Measurements from ENCODE around the gene DLG2. TPM values are rescaled to one million over a fixed set of nuclear protein-coding genes. Genes with fewer than 3 reads are reported as not detected.

DLG2 gene
- total and polyA plus RNA-seq, 2 of the 4 experiments (the other 2 are of a cell fraction), result 0.31 to 0.36 TPM

GRCh38 chr11:83666149-83666548 is 1961.0 kb downstream of the DLG2 start:
- H3K9me1 ChIP-seq (ENCODE audit: insufficient read depth, low read length), result no peaks in the 10 kb centered on the region
- no peaks in the 10 kb centered on the region for H3K9me3 ChIP-seq (ENCODE audit: control insufficient read depth, insufficient read depth, low read length)
- no peaks in the 10 kb centered on the region for H4K20me1 ChIP-seq (ENCODE audit: insufficient read depth, low read length)
- no peak overlapping the region for H3K56ac ChIP-seq (ENCODE audit: extremely low read depth, insufficient read depth, low read length)
- H3K4ac ChIP-seq (ENCODE audit: low read depth, low read length), result no peak overlapping the region
- no peak for ATAC-seq (ENCODE audit: low read depth)
- in situ Hi-C loops (cut with MboI; ENCODE audit: low sequenced_read_pairs) (no loop called here), intact Hi-C loops (cut with micrococcal nuclease) (no loop called here), dilution Hi-C loops (cut with HindIII; ENCODE audit: low sequenced_read_pairs, unreplicated experiment) (no loop called here)
- H3K4me2 ChIP-seq (ENCODE audit: low read depth, low read length), result no peak overlapping the region
- no peak overlapping the region for H4K91ac ChIP-seq (ENCODE audit: insufficient read depth, low read depth, low read length)
- H3K9ac ChIP-seq (ENCODE audit: low read depth, low read length), result no peak overlapping the region
- H3K18ac ChIP-seq (ENCODE audit: low read depth, low read length), result no peak overlapping the region
- TF ChIP-seq, protein P1, sequence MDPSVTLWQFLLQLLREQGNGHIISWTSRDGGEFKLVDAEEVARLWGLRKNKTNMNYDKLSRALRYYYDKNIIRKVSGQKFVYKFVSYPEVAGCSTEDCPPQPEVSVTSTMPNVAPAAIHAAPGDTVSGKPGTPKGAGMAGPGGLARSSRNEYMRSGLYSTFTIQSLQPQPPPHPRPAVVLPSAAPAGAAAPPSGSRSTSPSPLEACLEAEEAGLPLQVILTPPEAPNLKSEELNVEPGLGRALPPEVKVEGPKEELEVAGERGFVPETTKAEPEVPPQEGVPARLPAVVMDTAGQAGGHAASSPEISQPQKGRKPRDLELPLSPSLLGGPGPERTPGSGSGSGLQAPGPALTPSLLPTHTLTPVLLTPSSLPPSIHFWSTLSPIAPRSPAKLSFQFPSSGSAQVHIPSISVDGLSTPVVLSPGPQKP (IDR thresholded peaks at IDR 0.05; ENCODE audit: borderline replicate concordance, low read depth, low read length), result no peak
- TF ChIP-seq CHD1 (IDR thresholded peaks at IDR 0.05; ENCODE audit: low read depth, low read length), result no peak
- TF ChIP-seq RCOR1 (IDR thresholded peaks at IDR 0.05; ENCODE audit: insufficient replicate concordance, low read length), result no peak
- no peak for TF ChIP-seq POLR2A (IDR thresholded peaks at IDR 0.05; ENCODE audit: low read depth, low read length)
- TF ChIP-seq, protein P2, sequence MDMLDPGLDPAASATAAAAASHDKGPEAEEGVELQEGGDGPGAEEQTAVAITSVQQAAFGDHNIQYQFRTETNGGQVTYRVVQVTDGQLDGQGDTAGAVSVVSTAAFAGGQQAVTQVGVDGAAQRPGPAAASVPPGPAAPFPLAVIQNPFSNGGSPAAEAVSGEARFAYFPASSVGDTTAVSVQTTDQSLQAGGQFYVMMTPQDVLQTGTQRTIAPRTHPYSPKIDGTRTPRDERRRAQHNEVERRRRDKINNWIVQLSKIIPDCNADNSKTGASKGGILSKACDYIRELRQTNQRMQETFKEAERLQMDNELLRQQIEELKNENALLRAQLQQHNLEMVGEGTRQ (IDR thresholded peaks at IDR 0.05; ENCODE audit: low read depth, low read length), result no peak
- no peak for TF ChIP-seq CEBPB (IDR thresholded peaks at IDR 0.05; ENCODE audit: low read depth, low read length)
- TF ChIP-seq RAD21 (IDR thresholded peaks at IDR 0.05; ENCODE audit: low read length), result no peak
- no peak for TF ChIP-seq NFE2L2 (IDR thresholded peaks at IDR 0.05; ENCODE audit: low read depth, low read length)
- TF ChIP-seq MXI1 (IDR thresholded peaks at IDR 0.05; ENCODE audit: borderline replicate concordance, low read depth, low read length), result no peak
- TF ChIP-seq BHLHE40 (IDR thresholded peaks at IDR 0.05; ENCODE audit: low read depth, low read length), result no peak
- TF ChIP-seq MAZ (IDR thresholded peaks at IDR 0.05; ENCODE audit: borderline replicate concordance, low read depth, low read length), result no peak
- no peak for TF ChIP-seq CTCF (conservative IDR thresholded peaks at IDR 0.05; ENCODE audit: low read depth, low read length)
- TF ChIP-seq SMC3 (IDR thresholded peaks at IDR 0.05; ENCODE audit: low read depth, low read length), result no peak
- no peak for TF ChIP-seq RFX5 (IDR thresholded peaks at IDR 0.05; ENCODE audit: low read depth, low read length)
- no peak for TF ChIP-seq MAFK (IDR thresholded peaks at IDR 0.05; ENCODE audit: low read depth, low read length)
- TF ChIP-seq FOS (IDR thresholded peaks at IDR 0.05; ENCODE audit: low read depth, low read length), result no peak
- H3K36me3 ChIP-seq (ENCODE audit: control insufficient read depth, insufficient read depth, low read length), result no peaks in the 10 kb centered on the region
- no peak overlapping the region for H2AFZ ChIP-seq (replicated peaks; ENCODE audit: low read length, poor library complexity)
- H2BK120ac ChIP-seq (ENCODE audit: low read depth, low read length), result no peak overlapping the region
- no peak for DNase-seq
- no peak overlapping the region for H2AK5ac ChIP-seq (ENCODE audit: low read depth, low read length)
- H3K14ac ChIP-seq (replicated peaks; ENCODE audit: low read depth, low read length), result no peak overlapping the region
- no peak overlapping the region for H4K8ac ChIP-seq (ENCODE audit: low read depth in 2 of 2, low read length in 2 of 2)
- no CpG with 5 or more reads among the region's 4 CpGs for WGBS, 2 experiments (ENCODE audit: extremely low coverage in 2 of 2, insufficient read length in 1 of 2)
- H2AK9ac ChIP-seq (replicated peaks; ENCODE audit: low read depth, low read length, poor library complexity), result no peak overlapping the region
- POLR2A ChIA-PET (ENCODE audit: unreplicated experiment), result no interaction called here
- no peak overlapping the region for H2BK20ac ChIP-seq (ENCODE audit: low read depth, low read length)
- no peak overlapping the region for H2BK5ac ChIP-seq (ENCODE audit: low read depth, low read length, poor library complexity, severe bottlenecking)
- no peaks in the 10 kb centered on the region for H3K79me1 ChIP-seq (ENCODE audit: low read depth in 1 of 2, low read length in 2 of 2)
- no peak overlapping the region for H2BK15ac ChIP-seq (ENCODE audit: low read depth, low read length)
- no peaks in the 10 kb centered on the region for H3K27me3 ChIP-seq (ENCODE audit: control insufficient read depth, insufficient read depth, low read length)
- no TSS peak for BruUV-seq (replicated peaks)
- no peak overlapping the region for H3K27ac ChIP-seq (ENCODE audit: insufficient read depth, low read length)
- CTCF ChIA-PET, result no interaction called here
- no peak overlapping the region for H3K23ac ChIP-seq (ENCODE audit: low read depth, low read length)
- no peak overlapping the region for H3K4me3 ChIP-seq (ENCODE audit: insufficient read depth, low read depth, low read length)
- H3K4me1 ChIP-seq (ENCODE audit: control insufficient read depth, insufficient read depth, low read length), result no peaks in the 10 kb centered on the region
- H4K5ac ChIP-seq (ENCODE audit: low read depth, low read length), result no peak overlapping the region

Data from IMR-90 (cell line).